HepG2 (cell line): ENCODE measurements around the gene ST8SIA4. TPM values are rescaled to one million over a fixed set of nuclear protein-coding genes. Genes with fewer than 3 reads are reported as not detected.

ENCODE experiments used
- ATAC-seq: fragments of 200-7000 bp; cut with Tn5 transposase; 3 replicates; pipeline ENCODE4 v1.9.1; 2020; ENCODE audit warnings: mild to moderate bottlenecking, moderate library complexity
- BruUV-seq: library from RNA; stranded (reverse); fragments of 400-500 nt; replicated peaks from 2 replicates; lab custom pipeline; 2021; lab: Mats Ljungman, UMichigan
- CTCF ChIA-PET: fragments of 300-600 bp; formaldehyde crosslinking; extraction: SDS; loops from one replicate; lab custom pipeline; 2021; ENCODE audit warnings: low total read pairs, inconsistent platforms, low intra/inter-chr PET ratio; lab: Yijun Ruan, JAX
- POLR2A ChIA-PET: fragments of 350-600 bp; sonication (Branson Sonifier 250); formaldehyde crosslinking; loops from one replicate; lab custom pipeline; 2020; ENCODE audit warnings: antibody characterized with exemption, inconsistent platforms; lab: Yijun Ruan, JAX
- DNase-seq: peaks from one replicate; pipeline ENCODE4 v3.0.0-alpha.2; 2015; ENCODE audit warnings: low spot score
- FAIRE-seq: peaks from 3 replicates; lab custom pipeline; 2011; peaks lifted over from hg19 to GRCh38; lab: Jason Lieb, UNC
- H2AFZ ChIP-seq: one replicate; pipeline ENCODE4 v1.6.1; 2011; ENCODE audit warnings: low read length, inconsistent platforms
- H3K27ac ChIP-seq: fragments of 300-600 bp; 3 replicates; pipeline ENCODE4 v1.8.0; 2011; ENCODE audit warnings: mixed run types, mild to moderate bottlenecking, mixed read lengths, low read length, inconsistent platforms; ENCODE audit not compliant: insufficient read depth; ENCODE audit errors: extremely low read length
- H3K27me3 ChIP-seq, 2 experiments: fragments of 200-600 bp in 1 of 2; 2 replicates in 1 of 2; 3 replicates in 1 of 2; pipeline versions ENCODE4 v1.6.0 to v1.8.0; 2011; ENCODE audit warnings: low read length in 2 of 2, mild to moderate bottlenecking in 2 of 2, moderate library complexity in 2 of 2, inconsistent platforms in 1 of 2; ENCODE audit not compliant: insufficient read depth in 2 of 2, control insufficient read depth in 1 of 2
- H3K36me3 ChIP-seq, 2 experiments: fragments of 200-600 bp in 1 of 2; replicated peaks in 1 of 2; 2 replicates in 1 of 2; 3 replicates in 1 of 2; pipeline versions ENCODE4 v1.5.1 to v1.8.0; 2011; ENCODE audit warnings: low read length in 2 of 2, inconsistent platforms in 1 of 2; ENCODE audit not compliant: insufficient read depth in 2 of 2, control insufficient read depth in 1 of 2
- H3K4me1 ChIP-seq: 2 replicates; pipeline ENCODE4 v1.5.1; 2012; ENCODE audit warnings: low read length, inconsistent platforms; ENCODE audit not compliant: insufficient read depth
- H3K4me2 ChIP-seq: 2 replicates; pipeline ENCODE4 v1.6.0; 2011; ENCODE audit warnings: low read depth, low read length, inconsistent platforms
- H3K4me3 ChIP-seq, 3 experiments: fragments of 200-600 bp in 1 of 3; sonication (generic), shearing (Covaris generic) in 1 of 3; replicated peaks in 1 of 3; 2 replicates each; pipeline ENCODE4 v1.5.1; 2011 to 2016; ENCODE audit warnings: low read length in 3 of 3, inconsistent platforms in 2 of 3, low read depth in 2 of 3, mild to moderate bottlenecking in 2 of 3, control low read depth in 1 of 3, mixed read lengths in 1 of 3; ENCODE audit not compliant: insufficient read depth in 1 of 3
- H3K79me2 ChIP-seq: one replicate; pipeline ENCODE4 v1.6.1; 2011; ENCODE audit warnings: low read length, inconsistent platforms; ENCODE audit not compliant: insufficient read depth
- H3K9ac ChIP-seq: 2 replicates; pipeline ENCODE4 v1.6.0; 2011; ENCODE audit warnings: mild to moderate bottlenecking, low read depth, low read length, inconsistent platforms; ENCODE audit not compliant: insufficient read depth
- H3K9me3 ChIP-seq: 2 replicates; pipeline ENCODE4 v1.5.1; 2012; ENCODE audit warnings: mild to moderate bottlenecking, low read length
- H4K20me1 ChIP-seq: 2 replicates; pipeline ENCODE4 v1.6.0; 2011; ENCODE audit warnings: inconsistent platforms, mild to moderate bottlenecking, low read length, moderate library complexity; ENCODE audit not compliant: insufficient read depth
- AKAP8 ChIP-seq: sonication (generic); formaldehyde crosslinking; IDR thresholded peaks from 2 replicates; pipeline ENCODE4 v1.5.1; 2020; ENCODE audit warnings: mild to moderate bottlenecking, missing genetic modification reagents
- DNMT3B ChIP-seq: conservative IDR thresholded peaks from 2 replicates; pipeline ENCODE4 v1.6.1; 2016; ENCODE audit warnings: missing biosample characterization, control low read depth
- GATAD2A ChIP-seq: IDR thresholded peaks from 2 replicates; pipeline ENCODE4 v1.6.1; 2016
- HCFC1 ChIP-seq: fragments of 150-350 bp; IDR thresholded peaks from 2 replicates; pipeline ENCODE4 v1.6.1; 2014; ENCODE audit warnings: low read depth, low read length
- HMG20B ChIP-seq: conservative IDR thresholded peaks from 2 replicates; pipeline ENCODE4 v1.6.1; 2016; ENCODE audit warnings: missing genetic modification reagents, missing compliant biosample characterization
- HNRNPK ChIP-seq: fragments of 200-400 bp; formaldehyde crosslinking; IDR thresholded peaks from 2 replicates; pipeline ENCODE4 v1.6.1; 2018; ENCODE audit warnings: low read length, low read depth, moderate library complexity, mild to moderate bottlenecking; ENCODE audit not compliant: poor library complexity, severe bottlenecking
- KMT2B ChIP-seq: IDR thresholded peaks from 2 replicates; pipeline ENCODE4 v1.6.1; 2016; ENCODE audit warnings: missing genetic modification reagents, missing compliant biosample characterization
- MED1 ChIP-seq: sonication (generic); formaldehyde crosslinking; IDR thresholded peaks from 2 replicates; pipeline ENCODE4 v1.4.0; 2020; ENCODE audit warnings: missing genetic modification reagents
- MEF2D ChIP-seq: sonication (generic); formaldehyde crosslinking; IDR thresholded peaks from 2 replicates; pipeline ENCODE4 v1.5.1; 2020; ENCODE audit warnings: mild to moderate bottlenecking, missing genetic modification reagents
- SUZ12 ChIP-seq: fragments of 150-350 bp; IDR thresholded peaks from 2 replicates; pipeline ENCODE4 v1.6.1; 2014; ENCODE audit warnings: low read depth, low read length
- TOE1 ChIP-seq: sonication (generic); formaldehyde crosslinking; IDR thresholded peaks from 2 replicates; pipeline ENCODE4 v1.4.0; 2020; ENCODE audit warnings: mild to moderate bottlenecking, missing genetic modification reagents
- ZNF205 ChIP-seq: IDR thresholded peaks from 2 replicates; pipeline ENCODE4 v1.6.1; 2018; ENCODE audit warnings: missing biosample characterization, missing genetic modification reagents
- ZNF724P ChIP-seq: sonication (generic); formaldehyde crosslinking; IDR thresholded peaks from 2 replicates; pipeline ENCODE4 v1.8.0; 2022; ENCODE audit warnings: missing genetic modification reagents, borderline replicate concordance
- ZNF746 ChIP-seq: sonication (generic); formaldehyde crosslinking; IDR thresholded peaks from 2 replicates; pipeline ENCODE4 v1.8.0; 2022; ENCODE audit warnings: mild to moderate bottlenecking, missing genetic modification reagents
- WGBS: methylation state at CpG from one replicate; pipeline ENCODE4 v1.1.6; 2017; ENCODE audit warnings: low lambda C conversion rate; 5-methylcytosine and 5-hydroxymethylcytosine counted together
- in situ Hi-C: cut with HindIII; loops from 2 replicates; pipeline ENCODE4 v1.10.0; 2017; ENCODE audit warnings: low pct_unique_long_range_greater_than_20kb; ENCODE audit not compliant: extremely low pct_ligation_motif_present
- intact Hi-C: fragments of 100-400 bp; cut with micrococcal nuclease; formaldehyde crosslinking; loops from one replicate; pipeline ENCODE4 v1.10.0; 2022; ENCODE audit not compliant: unreplicated experiment
- polyA plus RNA-seq, 8 experiments: library from polyadenylated mRNA; depleted of rRNA in 3 of 8; stranded (reverse) in 7 of 8; unstranded in 1 of 8; fragments of >200 nt; fragmentation: Illumina TruSeq in 4 of 8; extraction: Trizol in 4 of 8; gene quantifications; 2 replicates each; pipeline versions ENCODE4 v1.2.1 to v1.2.3, GENCODE V29; 2011 to 2016; ENCODE audit warnings: low read depth in 4 of 8, missing spikeins in 1 of 8, mixed read lengths in 1 of 8; ENCODE audit not compliant: insufficient read depth in 1 of 8
- total RNA-seq, 5 experiments: library from RNA; depleted of rRNA; stranded (reverse); fragments of >200 nt; fragmentation: Illumina TruSeq; extraction: Trizol; gene quantifications; 2 replicates each; pipeline ENCODE4 v1.2.3, GENCODE V29; 2016; ENCODE audit warnings: low read depth in 1 of 5
- TF ChIP-seq, protein P1 (sequence below): sonication (generic); formaldehyde crosslinking; IDR thresholded peaks from 2 replicates; pipeline ENCODE4 v1.5.1; 2020; ENCODE audit warnings: missing genetic modification reagents, mild to moderate bottlenecking, borderline replicate concordance
- TF ChIP-seq, protein P2 (sequence below): sonication (generic); formaldehyde crosslinking; conservative IDR thresholded peaks from 2 replicates; pipeline ENCODE4 v1.4.0; 2020; ENCODE audit warnings: mild to moderate bottlenecking, missing genetic modification reagents, moderate library complexity

The ST8SIA4 gene
- total and polyA plus RNA-seq, 2 of the 13 experiments (the other 11 are each of a cell fraction or from before 2014, with no cell fraction given) = not detected

DNA sequence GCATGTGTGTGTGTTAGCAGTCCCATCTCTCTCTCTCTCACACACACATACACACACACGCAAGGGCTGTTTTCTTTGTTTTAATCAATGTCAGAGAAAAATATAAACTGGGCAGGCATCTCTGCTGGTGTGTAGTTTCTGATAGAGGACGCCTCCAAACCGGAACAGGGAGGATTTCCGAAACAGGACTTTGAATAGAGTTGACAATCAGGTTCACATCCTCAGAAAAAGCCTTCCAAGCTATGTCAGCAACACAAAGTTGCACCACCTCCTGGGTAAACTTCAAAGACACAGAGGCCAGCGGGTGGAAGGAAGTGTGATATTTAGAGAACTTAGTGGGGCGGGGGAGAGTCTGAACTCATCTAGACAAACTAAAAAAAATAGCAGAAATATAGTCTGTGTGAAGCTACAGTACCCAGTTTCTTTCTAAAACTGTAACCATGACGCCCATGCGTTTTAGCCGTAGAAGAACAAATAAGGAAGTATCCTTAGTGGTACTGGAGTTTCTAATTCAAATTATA is 1.2 kb downstream of the ST8SIA4 start:
- 6% methylated on average over 9 of the region's 9 CpGs for WGBS
- no peak overlapping the region for H3K4me2 ChIP-seq
- ChIA-PET CTCF (no interaction called here), POLR2A (no interaction called here)
- no peaks in the 10 kb centered on the region for H3K79me2 ChIP-seq
- H3K4me3 ChIP-seq = no peak overlapping the region
- H3K4me1 ChIP-seq = no peaks in the 10 kb centered on the region
- no peak for FAIRE-seq
- in situ Hi-C loops (no loop called here), intact Hi-C loops (no loop called here)
- no peaks in the 10 kb centered on the region for H3K9me3 ChIP-seq
- H3K9ac ChIP-seq = no peak overlapping the region
- no peaks in the 10 kb centered on the region for H3K36me3 ChIP-seq
- ATAC-seq = no peak
- peaks cover 3 to 32% of the 10 kb centered on the region in 2 experiments; a peak in 4 of 5 replicates for H3K27me3 ChIP-seq
- BruUV-seq = no TSS peak
- no peak overlapping the region for H3K27ac ChIP-seq
- H2AFZ ChIP-seq = no peak overlapping the region
- H4K20me1 ChIP-seq = no peaks in the 10 kb centered on the region
- DNase-seq = no peak
- TF ChIP-seq MEF2D (CRISPR knock-in tag) = no peak
- no peak for TF ChIP-seq KMT2B (CRISPR knock-in tag)
- TF ChIP-seq, protein P1, sequence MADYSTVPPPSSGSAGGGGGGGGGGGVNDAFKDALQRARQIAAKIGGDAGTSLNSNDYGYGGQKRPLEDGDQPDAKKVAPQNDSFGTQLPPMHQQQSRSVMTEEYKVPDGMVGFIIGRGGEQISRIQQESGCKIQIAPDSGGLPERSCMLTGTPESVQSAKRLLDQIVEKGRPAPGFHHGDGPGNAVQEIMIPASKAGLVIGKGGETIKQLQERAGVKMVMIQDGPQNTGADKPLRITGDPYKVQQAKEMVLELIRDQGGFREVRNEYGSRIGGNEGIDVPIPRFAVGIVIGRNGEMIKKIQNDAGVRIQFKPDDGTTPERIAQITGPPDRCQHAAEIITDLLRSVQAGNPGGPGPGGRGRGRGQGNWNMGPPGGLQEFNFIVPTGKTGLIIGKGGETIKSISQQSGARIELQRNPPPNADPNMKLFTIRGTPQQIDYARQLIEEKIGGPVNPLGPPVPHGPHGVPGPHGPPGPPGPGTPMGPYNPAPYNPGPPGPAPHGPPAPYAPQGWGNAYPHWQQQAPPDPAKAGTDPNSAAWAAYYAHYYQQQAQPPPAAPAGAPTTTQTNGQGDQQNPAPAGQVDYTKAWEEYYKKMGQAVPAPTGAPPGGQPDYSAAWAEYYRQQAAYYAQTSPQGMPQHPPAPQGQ = no peak
- no peak for TF ChIP-seq HMG20B (CRISPR knock-in tag)
- TF ChIP-seq GATAD2A = no peak
- no peak for TF ChIP-seq ZNF205
- TF ChIP-seq DNMT3B = no peak
- TF ChIP-seq HNRNPK = no peak
- TF ChIP-seq, protein P2, sequence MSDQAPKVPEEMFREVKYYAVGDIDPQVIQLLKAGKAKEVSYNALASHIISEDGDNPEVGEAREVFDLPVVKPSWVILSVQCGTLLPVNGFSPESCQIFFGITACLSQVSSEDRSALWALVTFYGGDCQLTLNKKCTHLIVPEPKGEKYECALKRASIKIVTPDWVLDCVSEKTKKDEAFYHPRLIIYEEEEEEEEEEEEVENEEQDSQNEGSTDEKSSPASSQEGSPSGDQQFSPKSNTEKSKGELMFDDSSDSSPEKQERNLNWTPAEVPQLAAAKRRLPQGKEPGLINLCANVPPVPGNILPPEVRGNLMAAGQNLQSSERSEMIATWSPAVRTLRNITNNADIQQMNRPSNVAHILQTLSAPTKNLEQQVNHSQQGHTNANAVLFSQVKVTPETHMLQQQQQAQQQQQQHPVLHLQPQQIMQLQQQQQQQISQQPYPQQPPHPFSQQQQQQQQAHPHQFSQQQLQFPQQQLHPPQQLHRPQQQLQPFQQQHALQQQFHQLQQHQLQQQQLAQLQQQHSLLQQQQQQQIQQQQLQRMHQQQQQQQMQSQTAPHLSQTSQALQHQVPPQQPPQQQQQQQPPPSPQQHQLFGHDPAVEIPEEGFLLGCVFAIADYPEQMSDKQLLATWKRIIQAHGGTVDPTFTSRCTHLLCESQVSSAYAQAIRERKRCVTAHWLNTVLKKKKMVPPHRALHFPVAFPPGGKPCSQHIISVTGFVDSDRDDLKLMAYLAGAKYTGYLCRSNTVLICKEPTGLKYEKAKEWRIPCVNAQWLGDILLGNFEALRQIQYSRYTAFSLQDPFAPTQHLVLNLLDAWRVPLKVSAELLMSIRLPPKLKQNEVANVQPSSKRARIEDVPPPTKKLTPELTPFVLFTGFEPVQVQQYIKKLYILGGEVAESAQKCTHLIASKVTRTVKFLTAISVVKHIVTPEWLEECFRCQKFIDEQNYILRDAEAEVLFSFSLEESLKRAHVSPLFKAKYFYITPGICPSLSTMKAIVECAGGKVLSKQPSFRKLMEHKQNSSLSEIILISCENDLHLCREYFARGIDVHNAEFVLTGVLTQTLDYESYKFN (CRISPR knock-in tag) = no peak
- no peak for TF ChIP-seq TOE1 (CRISPR knock-in tag)
- no peak for TF ChIP-seq ZNF746 (CRISPR knock-in tag)
- TF ChIP-seq HCFC1 = no peak
- TF ChIP-seq ZNF724P (CRISPR knock-in tag) = no peak
- TF ChIP-seq SUZ12 = no peak
- TF ChIP-seq AKAP8 (CRISPR knock-in tag) = no peak
- TF ChIP-seq MED1 (CRISPR knock-in tag) = no peak
